Measurements from ENCODE around the gene PHIP.

DNA sequence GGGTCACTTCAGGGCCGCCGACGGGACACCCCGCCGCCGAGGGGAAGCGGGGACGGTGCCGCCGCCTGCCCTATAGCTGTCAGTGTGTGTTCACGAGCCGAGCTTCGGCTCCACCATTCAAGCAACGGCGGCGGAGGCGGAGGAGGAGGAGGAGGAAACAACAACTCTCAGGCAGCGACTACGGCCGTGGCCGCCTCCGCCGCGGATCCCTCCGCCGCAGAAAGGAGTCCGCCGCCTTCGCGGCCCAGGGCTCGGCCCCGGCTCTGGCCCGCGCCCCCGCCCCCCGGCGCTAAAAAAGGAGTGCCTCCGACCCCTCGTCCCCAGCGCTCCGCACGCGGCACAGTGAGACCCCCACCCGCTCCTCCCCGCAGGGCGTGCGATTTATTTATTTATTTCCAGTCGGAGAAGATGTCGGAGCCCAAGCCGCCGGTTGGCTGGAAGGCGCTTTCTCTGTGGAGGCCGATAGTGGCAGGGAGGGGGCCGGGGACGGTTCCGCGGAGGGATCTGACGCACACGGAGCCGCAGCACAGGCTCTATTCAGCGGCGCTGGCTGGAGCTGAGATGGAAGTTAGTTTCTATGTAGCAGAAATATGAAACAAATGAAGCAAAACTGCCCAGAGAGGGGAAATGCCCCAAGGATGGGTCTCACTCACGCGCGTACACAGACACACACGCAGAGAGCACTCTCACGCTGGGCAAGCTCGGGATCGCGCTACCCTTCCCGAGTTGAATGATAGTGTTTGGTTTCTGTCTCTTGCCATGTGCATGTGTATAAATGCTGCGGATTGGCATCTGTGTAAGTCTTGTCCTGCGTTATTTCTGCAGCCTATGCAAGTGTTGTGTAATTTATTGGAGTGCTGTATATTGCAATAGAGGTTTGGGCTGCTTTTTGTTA, at the start of gene PHIP:
- TF ChIP-seq, protein P1, sequence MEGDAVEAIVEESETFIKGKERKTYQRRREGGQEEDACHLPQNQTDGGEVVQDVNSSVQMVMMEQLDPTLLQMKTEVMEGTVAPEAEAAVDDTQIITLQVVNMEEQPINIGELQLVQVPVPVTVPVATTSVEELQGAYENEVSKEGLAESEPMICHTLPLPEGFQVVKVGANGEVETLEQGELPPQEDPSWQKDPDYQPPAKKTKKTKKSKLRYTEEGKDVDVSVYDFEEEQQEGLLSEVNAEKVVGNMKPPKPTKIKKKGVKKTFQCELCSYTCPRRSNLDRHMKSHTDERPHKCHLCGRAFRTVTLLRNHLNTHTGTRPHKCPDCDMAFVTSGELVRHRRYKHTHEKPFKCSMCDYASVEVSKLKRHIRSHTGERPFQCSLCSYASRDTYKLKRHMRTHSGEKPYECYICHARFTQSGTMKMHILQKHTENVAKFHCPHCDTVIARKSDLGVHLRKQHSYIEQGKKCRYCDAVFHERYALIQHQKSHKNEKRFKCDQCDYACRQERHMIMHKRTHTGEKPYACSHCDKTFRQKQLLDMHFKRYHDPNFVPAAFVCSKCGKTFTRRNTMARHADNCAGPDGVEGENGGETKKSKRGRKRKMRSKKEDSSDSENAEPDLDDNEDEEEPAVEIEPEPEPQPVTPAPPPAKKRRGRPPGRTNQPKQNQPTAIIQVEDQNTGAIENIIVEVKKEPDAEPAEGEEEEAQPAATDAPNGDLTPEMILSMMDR (conservative IDR thresholded peaks at IDR 0.05; ENCODE audit: low read depth, low read length), result no peak
- TF ChIP-seq EZH2 (IDR thresholded peaks at IDR 0.05; ENCODE audit: low read length, unreplicated experiment), result no peak

All from PC-3 (cell line).